ENCODE data around the gene PIGH.

DNA sequence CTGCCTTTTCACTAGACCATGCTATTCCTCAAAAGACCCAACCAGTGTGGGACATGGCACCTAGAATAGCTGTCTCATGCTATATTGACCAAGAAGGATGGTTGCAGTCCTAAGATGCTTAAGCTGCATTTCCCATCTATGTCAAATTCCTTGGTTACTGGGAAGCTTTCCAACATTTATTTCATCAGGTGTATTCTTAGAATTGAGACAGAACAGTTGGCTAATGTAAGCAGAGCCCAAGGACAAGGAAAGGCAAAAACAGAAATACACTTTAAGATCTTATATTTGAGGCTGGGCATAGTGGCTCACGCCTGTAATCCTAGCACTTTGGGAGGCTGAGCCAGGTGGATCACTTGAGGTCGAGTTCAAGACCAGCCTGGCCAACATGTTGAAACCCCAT is 44.4 kb upstream of the PIGH start:
- TF ChIP-seq CTCF (IDR thresholded peaks at IDR 0.05) (no peak), POLR2A (IDR thresholded peaks at IDR 0.05) (no peak), EP300 (IDR thresholded peaks at IDR 0.05) (no peak)

Data from tibial nerve (tissue), 4 donors.